ENCODE measurements around the gene IL33.

Gene IL33

GRCh38 chr9:6304232-6304631 is 88.6 kb downstream of the IL33 start:
- DNase-seq (ENCODE audit: low read depth) = no peak

DNA sequence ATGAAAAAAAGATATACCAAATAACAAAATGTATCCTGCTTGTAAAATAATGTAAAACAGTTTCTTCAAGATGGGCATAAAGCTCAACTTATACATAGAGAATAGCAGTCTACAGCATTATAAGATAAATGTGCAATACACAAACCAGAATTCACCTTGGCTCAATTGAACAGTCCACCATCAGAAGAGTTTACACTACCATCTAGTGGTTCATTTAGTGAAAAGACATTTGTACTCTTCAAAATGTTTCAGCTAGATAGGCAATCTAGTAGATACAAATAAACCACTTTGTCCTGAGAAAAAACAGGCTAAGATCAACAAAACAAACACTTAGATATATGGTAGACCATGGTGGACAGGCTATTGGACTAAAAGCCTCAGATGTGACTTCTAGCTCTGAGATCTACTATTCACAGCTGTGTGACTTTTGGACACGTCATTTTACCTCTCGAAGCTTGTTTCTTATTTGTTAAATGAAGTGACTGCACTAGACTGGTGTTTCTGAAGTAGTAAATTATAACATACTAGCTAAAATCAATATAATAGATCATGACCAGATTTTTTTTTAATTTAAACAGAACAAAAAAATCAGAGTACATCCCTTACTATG is 90.5 kb downstream of the IL33 start:
- DNase-seq (ENCODE audit: low read depth) = no peak

All from T-helper 22 cell (primary cell).